Measurements from ENCODE around the gene BCO2. TPM values are rescaled to one million over a fixed set of nuclear protein-coding genes. Genes with fewer than 3 reads are reported as not detected.

The BCO2 gene
- total and polyA plus RNA-seq, 2 experiments from 2014 or later: 0.63 to 1.1 TPM

GRCh38 chr11:112215621-112216020 is 40.3 kb downstream of the BCO2 start (continued):
- no peak for TF ChIP-seq ZNF462 (CRISPR knock-in tag; IDR thresholded peaks at IDR 0.05)
- no peak for TF ChIP-seq NANOG (IDR thresholded peaks at IDR 0.05; ENCODE audit: borderline replicate concordance)
- no peak for TF ChIP-seq EZH2 (IDR thresholded peaks at IDR 0.05; ENCODE audit: low read depth, unreplicated experiment)
- no peak for TF ChIP-seq STAT1 (IDR thresholded peaks at IDR 0.05; ENCODE audit: unreplicated experiment)
- no peak for TF ChIP-seq ETS1 (IDR thresholded peaks at IDR 0.05)
- no peak for TF ChIP-seq EZH2phosphoT487 (IDR thresholded peaks at IDR 0.05; ENCODE audit: unreplicated experiment)

- no peak overlapping the region for H3K27ac Mint-ChIP-seq
- H3K4me1 Mint-ChIP-seq: no peaks in the 10 kb centered on the region
- Histone ChIP-seq H2AFZ (no peak overlapping the region), H3K27ac (ENCODE audit: low read depth) (no peak overlapping the region), H3K9me2 (ENCODE audit: insufficient read depth) (no peaks in the 10 kb centered on the region), H3K4me3 (no peak overlapping the region), H3K27me3 (ENCODE audit: insufficient read depth) (no peaks in the 10 kb centered on the region), H3K4me1 (ENCODE audit: insufficient read depth) (no peaks in the 10 kb centered on the region), H3F3A (replicated peaks; ENCODE audit: low read depth) (no peaks in the 10 kb centered on the region), H3K79me2 (replicated peaks; ENCODE audit: insufficient read depth) (no peaks in the 10 kb centered on the region), H3K4me2 (no peak overlapping the region), H4K20me1 (replicated peaks; ENCODE audit: insufficient read depth) (no peaks in the 10 kb centered on the region), H3K36me3 (ENCODE audit: insufficient read depth) (no peaks in the 10 kb centered on the region)
- ATAC-seq: no peak
- no peaks in the 10 kb centered on the region for H3K36me3 Mint-ChIP-seq (ENCODE audit: low read depth)
- no peak overlapping the region for H3K4me3 Mint-ChIP-seq
- no peaks in the 10 kb centered on the region for H3K27me3 Mint-ChIP-seq (ENCODE audit: insufficient read depth, low read depth, poor library complexity)
- no peaks in the 10 kb centered on the region for H3K9me3 Mint-ChIP-seq
- no peak for DNase-seq (ENCODE audit: low spot score)
- TF ChIP-seq STAT1 (IDR thresholded peaks at IDR 0.05; ENCODE audit: unreplicated experiment) (no peak), EZH2phosphoT487 (IDR thresholded peaks at IDR 0.05; ENCODE audit: unreplicated experiment) (no peak), POLR2AphosphoS5 (IDR thresholded peaks at IDR 0.05; ENCODE audit: low read depth) (no peak), EZH2 (IDR thresholded peaks at IDR 0.05; ENCODE audit: low read depth, unreplicated experiment) (no peak), REST (IDR thresholded peaks at IDR 0.05; ENCODE audit: unreplicated experiment) (no peak), ZNF331 (CRISPR knock-in tag; IDR thresholded peaks at IDR 0.05; ENCODE audit: low read depth) (no peak), NANOG (IDR thresholded peaks at IDR 0.05; ENCODE audit: borderline replicate concordance) (no peak)
These were observed 41.3 kb downstream of the BCO2 start for GRCh38 chr11:112216561-112217105.

Data from GM23338 (cell line).